A204.1 (cell line): ENCODE results near the gene PROB1.
A peak's percentile ranks its signal among the peaks of the same experiment; 100 is the strongest.
"Not testable (repeated sequence)": the region's sequence is repeated elsewhere in the genome, so short reads cannot be mapped to it uniquely, and the experiment has no call there.

Experiments used
- FAIRE-seq: peaks from 2 replicates; lab custom pipeline; 2012; peaks lifted over from hg19 to GRCh38; lab: Jason Lieb, UNC

Gene PROB1

GRCh38 chr5:139377226-139377625, 17.7 kb downstream of the PROB1 start:
- no peak for FAIRE-seq

GRCh38 chr5:139376364-139376763, 18.5 kb downstream of the PROB1 start:
- FAIRE-seq = no peak

GRCh38 chr5:139374909-139375308, 20.0 kb downstream of the PROB1 start:
- FAIRE-seq = no peak

GRCh38 chr5:139371482-139372435, 23.1 kb downstream of the PROB1 start:
- no peak for FAIRE-seq

GRCh38 chr5:139369181-139369580, 25.7 kb downstream of the PROB1 start:
- FAIRE-seq = no peak

GRCh38 chr5:139368613-139369012, 26.3 kb downstream of the PROB1 start:
- peak; percentile 27 for FAIRE-seq

GRCh38 chr5:139364466-139364865, 30.4 kb downstream of the PROB1 start:
- FAIRE-seq = no peak

GRCh38 chr5:139363937-139364336, 31.0 kb downstream of the PROB1 start:
- FAIRE-seq = no peak

GRCh38 chr5:139361835-139362429, 33.0 kb downstream of the PROB1 start:
- no peak for FAIRE-seq

- FAIRE-seq = no peak
These were observed 34.5 kb downstream of the PROB1 start for GRCh38 chr5:139360384-139360783.

GRCh38 chr5:139358064-139358463, 36.8 kb downstream of the PROB1 start:
- FAIRE-seq = no peak

GRCh38 chr5:139355900-139356299, 39.0 kb downstream of the PROB1 start:
- not testable (repeated sequence) for FAIRE-seq

- FAIRE-seq = no peak
These were observed 40.7 kb downstream of the PROB1 start for GRCh38 chr5:139354186-139354585.

- FAIRE-seq = not testable (repeated sequence)
These were observed 47.0 kb downstream of the PROB1 start for GRCh38 chr5:139347863-139348262.

- FAIRE-seq = not testable (repeated sequence)
These were observed 49.5 kb downstream of the PROB1 start for GRCh38 chr5:139345442-139345841.

- no peak for FAIRE-seq
These were observed 50.7 kb downstream of the PROB1 start for GRCh38 chr5:139344177-139344576.

- FAIRE-seq = no peak
These were observed 51.4 kb downstream of the PROB1 start for GRCh38 chr5:139343476-139343875.

GRCh38 chr5:139342423-139342723, 52.5 kb downstream of the PROB1 start:
- no peak for FAIRE-seq

GRCh38 chr5:139341689-139342422, 53.0 kb downstream of the PROB1 start, which contains the start of gene PAIP2:
TSS of gene PAIP2 (plus strand) at chr5:139341854. CDS start at chr5:139363785, 21,931 bp downstream.
- peak; percentile 92 for FAIRE-seq

- no peak for FAIRE-seq
These were observed 53.7 kb downstream of the PROB1 start for GRCh38 chr5:139341187-139341688.
